ENCODE results near the gene RAB6A. TPM values are rescaled to one million over a fixed set of nuclear protein-coding genes. Genes with fewer than 3 reads are reported as not detected.

RAB6A gene
- total and polyA plus RNA-seq, 2 of the 8 experiments (the other 6 are each of a cell fraction or from before 2014, with no cell fraction given): 24.4 to 88.6 TPM

GRCh38 chr11:73664877-73665276 lies 96.0 kb downstream of the RAB6A start:
- Histone ChIP-seq H3K79me1 (ENCODE audit: low read depth, low read length) (no peaks in the 10 kb centered on the region), H2BK5ac (ENCODE audit: low read depth, low read length) (no peak overlapping the region), H3K27ac (ENCODE audit: low read depth, low read length) (no peak overlapping the region), H3K4me2 (ENCODE audit: insufficient read depth in 1 of 2, low read depth in 2 of 2, low read length in 2 of 2) (no peak overlapping the region), H3K9me3 (ENCODE audit: insufficient read depth in 2 of 2, low read depth in 1 of 2, low read length in 1 of 2) (no peaks in the 10 kb centered on the region), H3K27me3 (replicated peaks in 1 of 4; ENCODE audit: control insufficient read depth in 3 of 4, extremely low read depth in 1 of 4, insufficient read depth in 3 of 4, low read length in 3 of 4) (peaks cover 0 to 19% (median 14%) of the 10 kb centered on the region in 4 experiments; a peak in 4 of 7 replicates), H2BK15ac (ENCODE audit: low read length) (no peak overlapping the region), H3K4me3 (ENCODE audit: extremely low read depth in 1 of 4, insufficient read depth in 2 of 4, low read depth in 3 of 4, low read length in 4 of 4) (no peak overlapping the region), H3K79me2 (ENCODE audit: control insufficient read depth in 1 of 2, insufficient read depth in 2 of 2, low read length in 2 of 2) (no peaks in the 10 kb centered on the region), H4K20me1 (replicated peaks in 1 of 2; ENCODE audit: control insufficient read depth in 1 of 2, insufficient read depth in 2 of 2, low read length in 2 of 2) (no peaks in the 10 kb centered on the region), H2BK20ac (ENCODE audit: low read length) (no peak overlapping the region), H2BK120ac (replicated peaks; ENCODE audit: low read depth, low read length) (no peak overlapping the region), H3K4ac (replicated peaks; ENCODE audit: insufficient read length, low read depth, low read length) (no peak overlapping the region), H4K5ac (ENCODE audit: insufficient read length, low read depth, low read length) (no peak overlapping the region), H2BK12ac (ENCODE audit: low read depth, low read length) (no peak overlapping the region), H3K23ac (ENCODE audit: insufficient read length) (no peak overlapping the region), H3K9ac (replicated peaks in 1 of 4; ENCODE audit: extremely low read depth in 1 of 4, low read depth in 3 of 4, low read length in 3 of 4) (no peak overlapping the region), H3K18ac (ENCODE audit: extremely low read depth, low read length) (no peak overlapping the region), H2AK5ac (ENCODE audit: low read depth, low read length) (no peak overlapping the region), H3K23me2 (ENCODE audit: low read depth, low read length) (peaks cover 2% of the 10 kb centered on the region; the same call in 1 of the 2 replicates), H3K4me1 (replicated peaks in 1 of 4; ENCODE audit: control insufficient read depth in 3 of 4, insufficient read depth in 4 of 4, low read length in 3 of 4) (peaks cover 0 to 7% (median 3%) of the 10 kb centered on the region in 4 experiments; a peak in 5 of 7 replicates), H4K8ac (ENCODE audit: extremely low read depth, insufficient read depth, low read length) (no peak overlapping the region), H3K14ac (ENCODE audit: insufficient read length) (no peak overlapping the region), H3K56ac (replicated peaks; ENCODE audit: insufficient read length, low read depth, low read length) (no peak overlapping the region), H3K36me3 (ENCODE audit: control insufficient read depth in 2 of 4, insufficient read depth in 4 of 4, low read length in 3 of 4) (no peaks in the 10 kb centered on the region), H2AFZ (ENCODE audit: low read length) (no peak overlapping the region), H4K91ac (replicated peaks; ENCODE audit: insufficient read length, low read length) (no peak overlapping the region)
- DNase-seq (ENCODE audit: low read depth in 1 of 2, low spot score in 2 of 2): no peak
- ChIA-PET POLR2A (ENCODE audit: partially characterized antibody) (no interaction called here), CTCF (ENCODE audit: partially characterized antibody) (interaction anchor here (0.6 to 2.5 kb wide), 8 partner anchors 40 to 304 kb away, joined by 3 to 14 read pairs (median 4); no protein-coding TSS in a partner anchor)
- TF ChIP-seq CHD2 (IDR thresholded peaks at IDR 0.05; ENCODE audit: low read length) (no peak), CBX5 (IDR thresholded peaks at IDR 0.05; ENCODE audit: low read depth, low read length) (no peak), SRF (IDR thresholded peaks at IDR 0.05; ENCODE audit: low read depth, low read length) (no peak), RAD21 (IDR thresholded peaks at IDR 0.05 in 1 of 2, conservative IDR thresholded peaks at IDR 0.05 in 1 of 2; ENCODE audit: low read depth in 2 of 2, low read length in 2 of 2) (no peak), SP1 (IDR thresholded peaks at IDR 0.05; ENCODE audit: low read depth, low read length) (no peak), BRCA1 (IDR thresholded peaks at IDR 0.05; ENCODE audit: low read depth, low read length) (no peak), HDAC2 (IDR thresholded peaks at IDR 0.05; ENCODE audit: borderline replicate concordance in 1 of 2, low read depth in 2 of 2, low read length in 2 of 2) (no peak), JUND (IDR thresholded peaks at IDR 0.05; ENCODE audit: low read length) (no peak), EZH2 (IDR thresholded peaks at IDR 0.05; ENCODE audit: low read depth, low read length, severe bottlenecking) (no peak), ZNF274 (IDR thresholded peaks at IDR 0.05; ENCODE audit: borderline replicate concordance, extremely low read depth, low read length) (no peak), JUN (IDR thresholded peaks at IDR 0.05; ENCODE audit: low read depth, low read length) (no peak), SIX5 (IDR thresholded peaks at IDR 0.05; ENCODE audit: low read depth, low read length) (no peak)
- no peak for FAIRE-seq

All from H1 (cell line).